ENCODE data around the gene FBXO24.

GRCh38 chr7:100538654-100539435, 47.3 kb upstream of the FBXO24 start, which contains the start of gene AGFG2:
- TF ChIP-seq CTCF (IDR thresholded peaks at IDR 0.05 in 2 of 3, conservative IDR thresholded peaks at IDR 0.05 in 1 of 3; ENCODE audit: control insufficient read depth in 2 of 3, extremely low read depth in 1 of 3, insufficient read depth in 1 of 3, low read depth in 3 of 3, low read length in 3 of 3), result no peak
- no peak for TF ChIP-seq SPI1 (IDR thresholded peaks at IDR 0.05; ENCODE audit: borderline replicate concordance, insufficient read depth, low read depth, low read length)

All from GM12878 (cell line).